AG04450 (cell line): Measurements from ENCODE around the gene ARHGEF38. TPM values are rescaled to one million over a fixed set of nuclear protein-coding genes. Genes with fewer than 3 reads are reported as not detected.
"Not testable (repeated sequence)": the region's sequence is repeated elsewhere in the genome, so short reads cannot be mapped to it uniquely, and the experiment has no call there.

Experiments
- CTCF ChIA-PET: fragments of 300-600, 350-600 bp; formaldehyde crosslinking; extraction: SDS; loops from one replicate; lab custom pipeline; 2022; ENCODE audit warnings: antibody characterized with exemption, inconsistent platforms; lab: Charles Lee
- POLR2A ChIA-PET: fragments of 350-600 bp; formaldehyde crosslinking; extraction: SDS; loops from one replicate; lab custom pipeline; 2021; ENCODE audit warnings: antibody characterized with exemption, inconsistent platforms; lab: Yijun Ruan, JAX
- DNase-seq: peaks from one replicate; pipeline ENCODE4 v3.0.0-alpha.2; 2011; ENCODE audit warnings: low read depth, low spot score
- H3K27ac ChIP-seq: one replicate; pipeline ENCODE4 v1.5.1; 2012; ENCODE audit warnings: low read depth, low read length, control low read depth
- H3K27me3 ChIP-seq: one replicate; pipeline ENCODE4 v1.6.0; 2012; ENCODE audit warnings: low read length; ENCODE audit not compliant: control insufficient read depth, insufficient read depth
- H3K4me3 ChIP-seq: 2 replicates; pipeline ENCODE4 v1.5.1; 2011; ENCODE audit warnings: mild to moderate bottlenecking, low read depth, low read length, control low read depth
- H3K9me3 ChIP-seq: 2 replicates; pipeline ENCODE4 v1.5.1; 2012; ENCODE audit warnings: low read length; ENCODE audit not compliant: control insufficient read depth, insufficient read depth
- polyA plus RNA-seq: library from polyadenylated mRNA; depleted of rRNA; stranded (reverse); fragments of >200 nt; gene quantifications from 2 replicates; pipeline ENCODE4 v1.2.3, GENCODE V29; 2011
- TF ChIP-seq, protein P1 (sequence below): IDR thresholded peaks from 2 replicates; pipeline ENCODE4 v1.5.1; 2011; ENCODE audit warnings: low read depth, low read length, control low read depth, inconsistent platforms

Gene ARHGEF38
- polyA plus RNA-seq, 1 experiment = not detected

DNA sequence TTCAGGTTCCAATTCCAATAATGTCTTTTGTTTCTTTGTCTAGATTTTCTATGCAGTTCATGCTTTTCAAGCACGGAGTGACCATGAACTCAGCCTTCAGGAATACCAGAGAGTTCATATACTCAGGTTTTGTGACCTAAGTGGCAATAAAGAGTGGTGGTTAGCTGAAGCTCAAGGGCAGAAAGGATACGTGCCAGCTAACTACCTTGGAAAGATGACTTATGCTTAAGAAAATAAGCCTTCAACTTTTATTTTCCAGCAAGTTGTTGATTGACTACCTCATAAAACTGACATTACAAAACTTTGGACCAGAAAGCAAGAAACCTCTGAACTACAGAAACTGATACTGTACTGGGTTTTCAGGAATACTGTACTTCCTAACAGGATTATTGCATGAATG is 125.3 kb downstream of the ARHGEF38 start:
- H3K27ac ChIP-seq = no peak overlapping the region
- TF ChIP-seq, protein P1, sequence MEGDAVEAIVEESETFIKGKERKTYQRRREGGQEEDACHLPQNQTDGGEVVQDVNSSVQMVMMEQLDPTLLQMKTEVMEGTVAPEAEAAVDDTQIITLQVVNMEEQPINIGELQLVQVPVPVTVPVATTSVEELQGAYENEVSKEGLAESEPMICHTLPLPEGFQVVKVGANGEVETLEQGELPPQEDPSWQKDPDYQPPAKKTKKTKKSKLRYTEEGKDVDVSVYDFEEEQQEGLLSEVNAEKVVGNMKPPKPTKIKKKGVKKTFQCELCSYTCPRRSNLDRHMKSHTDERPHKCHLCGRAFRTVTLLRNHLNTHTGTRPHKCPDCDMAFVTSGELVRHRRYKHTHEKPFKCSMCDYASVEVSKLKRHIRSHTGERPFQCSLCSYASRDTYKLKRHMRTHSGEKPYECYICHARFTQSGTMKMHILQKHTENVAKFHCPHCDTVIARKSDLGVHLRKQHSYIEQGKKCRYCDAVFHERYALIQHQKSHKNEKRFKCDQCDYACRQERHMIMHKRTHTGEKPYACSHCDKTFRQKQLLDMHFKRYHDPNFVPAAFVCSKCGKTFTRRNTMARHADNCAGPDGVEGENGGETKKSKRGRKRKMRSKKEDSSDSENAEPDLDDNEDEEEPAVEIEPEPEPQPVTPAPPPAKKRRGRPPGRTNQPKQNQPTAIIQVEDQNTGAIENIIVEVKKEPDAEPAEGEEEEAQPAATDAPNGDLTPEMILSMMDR = no peak
- ChIA-PET CTCF (no interaction called here), POLR2A (no interaction called here)
- H3K4me3 ChIP-seq = no peak overlapping the region
- no peak for DNase-seq
- H3K9me3 ChIP-seq = no peaks in the 10 kb centered on the region
- no peaks in the 10 kb centered on the region for H3K27me3 ChIP-seq

DNA sequence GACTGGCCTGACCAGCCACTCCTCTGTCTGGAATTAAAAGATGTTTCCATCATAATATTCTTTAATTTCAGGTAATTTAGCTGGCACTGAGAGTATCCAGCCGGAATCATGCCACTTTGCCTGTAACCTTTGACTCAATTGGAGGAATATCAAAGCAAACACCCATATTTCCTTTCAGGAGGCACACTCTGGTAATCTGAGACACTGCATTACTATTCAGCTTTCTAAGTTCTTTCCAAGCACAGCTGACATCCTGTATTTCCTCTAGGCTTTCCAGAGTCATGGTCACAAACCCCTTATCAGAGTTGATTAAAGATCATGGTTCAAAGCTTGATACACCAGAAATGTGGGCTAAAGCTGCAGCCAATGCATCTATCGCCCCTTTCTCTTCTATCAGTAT is 126.8 kb downstream of the ARHGEF38 start:
- ChIA-PET CTCF (interaction anchor here (1.5 kb wide), 1 partner anchor 36 kb away, joined by 4 read pairs; no protein-coding TSS in a partner anchor), POLR2A (no interaction called here)
- Histone ChIP-seq H3K4me3 (no peak overlapping the region), H3K27me3 (no peaks in the 10 kb centered on the region), H3K9me3 (no peaks in the 10 kb centered on the region), H3K27ac (no peak overlapping the region)
- TF ChIP-seq, protein P1 = no peak
- no peak for DNase-seq

DNA sequence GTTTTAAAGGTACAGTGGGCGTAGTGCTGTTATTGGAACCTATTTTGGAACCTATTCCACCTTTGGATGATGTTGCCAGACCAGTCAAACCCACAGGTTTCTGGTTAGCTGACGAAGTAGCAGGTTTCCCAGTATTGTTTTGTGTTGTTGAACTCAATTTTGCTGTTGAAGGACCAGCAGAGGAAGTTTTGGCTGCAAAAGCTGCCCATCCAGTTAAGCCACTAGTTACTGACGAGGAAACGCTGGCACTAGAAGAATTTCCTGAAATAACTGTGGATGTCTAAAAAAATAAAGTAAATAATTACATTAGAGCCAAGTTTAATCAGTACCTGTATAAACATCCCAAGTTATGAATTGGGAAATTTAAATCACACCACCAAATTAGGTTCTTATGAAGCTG is 130.6 kb downstream of the ARHGEF38 start:
- no peaks in the 10 kb centered on the region for H3K27me3 ChIP-seq
- CTCF ChIA-PET = no interaction called here
- DNase-seq = no peak
- TF ChIP-seq, protein P1 = no peak
- no peak overlapping the region for H3K27ac ChIP-seq
- H3K9me3 ChIP-seq = no peaks in the 10 kb centered on the region
- no peak overlapping the region for H3K4me3 ChIP-seq
- POLR2A ChIA-PET = no interaction called here

DNA sequence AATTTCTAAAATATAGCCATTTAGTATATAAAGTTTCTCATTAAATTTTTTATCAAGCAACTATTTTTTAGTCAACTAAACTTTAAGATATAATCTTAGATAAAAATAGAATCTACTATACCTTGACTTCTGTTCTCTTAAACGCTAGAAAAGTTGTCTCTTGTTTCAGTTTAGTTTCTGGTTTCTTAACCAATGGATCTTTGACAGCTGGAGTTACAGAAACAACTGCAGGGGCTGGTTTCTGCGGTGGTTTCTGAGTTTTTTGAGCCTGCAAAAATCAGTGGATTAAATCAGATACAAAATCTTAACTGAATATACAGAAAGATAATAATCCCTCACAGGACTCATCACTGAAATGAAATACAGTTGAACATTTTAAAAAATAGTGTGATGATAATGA is 134.2 kb downstream of the ARHGEF38 start:
- Histone ChIP-seq H3K9me3 (no peaks in the 10 kb centered on the region), H3K27ac (no peak overlapping the region), H3K4me3 (no peak overlapping the region), H3K27me3 (no peaks in the 10 kb centered on the region)
- DNase-seq = no peak
- TF ChIP-seq, protein P1 = no peak
- ChIA-PET POLR2A (no interaction called here), CTCF (no interaction called here)

DNA sequence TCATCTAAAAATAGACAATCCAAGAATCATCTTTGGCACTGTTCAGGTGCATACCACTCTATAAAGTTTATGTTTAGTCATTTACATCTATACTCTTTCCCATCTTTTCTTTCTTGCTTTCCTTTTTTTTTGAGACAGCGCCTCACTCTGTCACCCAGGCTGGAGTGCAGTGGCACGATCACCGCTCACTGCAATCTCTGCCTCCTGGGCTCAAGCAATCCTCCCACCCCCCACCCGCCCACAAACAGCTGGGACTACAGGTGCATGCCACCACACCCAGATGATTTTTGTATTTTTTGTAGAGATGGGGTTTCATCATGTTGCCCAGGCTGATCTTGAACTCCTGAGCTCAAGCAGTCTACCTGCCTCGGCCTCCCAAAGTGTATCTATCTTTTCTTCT is 142.4 kb downstream of the ARHGEF38 start:
- H3K27ac ChIP-seq, H3K9me3 ChIP-seq, POLR2A ChIA-PET, DNase-seq, H3K27me3 ChIP-seq, H3K4me3 ChIP-seq: not testable (repeated sequence)
- CTCF ChIA-PET = interaction anchor here (0.7 kb wide), 1 partner anchor 22 kb away, joined by 3 read pairs; no protein-coding TSS in a partner anchor

DNA sequence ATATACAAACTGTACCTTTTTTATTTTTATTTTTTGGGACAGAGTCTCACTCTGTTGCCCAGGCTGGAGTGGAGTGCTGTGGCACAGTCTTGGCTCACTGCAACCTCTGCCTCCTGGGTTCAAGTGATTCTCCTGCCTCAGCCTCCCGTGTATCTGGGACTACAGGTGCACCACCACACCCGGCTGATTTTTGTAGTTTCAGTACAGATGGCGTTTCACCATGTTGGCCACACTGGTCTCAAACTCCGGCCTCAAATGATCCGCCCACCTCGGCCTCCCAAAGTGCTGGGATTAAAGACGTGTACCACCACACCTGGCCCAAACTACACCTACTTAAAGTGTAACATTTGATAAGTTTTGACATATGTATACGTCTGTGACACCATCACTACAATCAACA is 143.4 kb downstream of the ARHGEF38 start:
- POLR2A ChIA-PET, CTCF ChIA-PET, H3K4me3 ChIP-seq: not testable (repeated sequence)

More for the DNA sequence above, 143.4 kb downstream of the ARHGEF38 start:
- not testable (repeated sequence) for H3K27me3 ChIP-seq, DNase-seq, H3K27ac ChIP-seq, H3K9me3 ChIP-seq
